Gastroesophageal sphincter (tissue), 4 donors: Measurements from ENCODE around the gene WDR86. TPM values are rescaled to one million over a fixed set of nuclear protein-coding genes. Genes with fewer than 3 reads are reported as not detected.

Source experiments
- ATAC-seq: fragments of 150-250 bp; one replicate; pipeline ENCODE4 v1.9.1; 2016; ENCODE audit warnings: mild to moderate bottlenecking, moderate library complexity
- H3K27ac ChIP-seq, 4 donors: fragments of 200-600 bp; sonication (generic) in 3 of 4; 1 replicate in 3 of 4; 2 replicates in 1 of 4; pipeline ENCODE4 v1.5.1; 2016 to 2019
- H3K27me3 ChIP-seq: fragments of 200-600 bp; sonication (generic); one replicate; pipeline ENCODE4 v1.5.1; 2019
- H3K36me3 ChIP-seq, 2 donors: fragments of 200-600 bp; sonication (generic); one replicate each; pipeline ENCODE4 v1.5.1; 2019; ENCODE audit warnings: control low read depth in 1 of 2
- H3K4me1 ChIP-seq, 3 donors: fragments of 200-600 bp; sonication (generic); 1 replicate in 2 of 3; 2 replicates in 1 of 3; pipeline ENCODE4 v1.5.1; 2016 to 2019; ENCODE audit warnings: control low read depth in 2 of 3
- H3K4me3 ChIP-seq, 2 donors: fragments of 200-600 bp; sonication (generic); one replicate each; pipeline ENCODE4 v1.5.1; 2019; ENCODE audit warnings: mild to moderate bottlenecking in 1 of 2, moderate library complexity in 1 of 2
- H3K9me3 ChIP-seq, 3 donors: fragments of 200-600 bp; sonication (generic); one replicate each; pipeline ENCODE4 v1.5.1; 2017 to 2019; ENCODE audit warnings: control low read depth in 2 of 3
- CTCF ChIP-seq, 4 experiments: fragments of 200-600 bp in 2 of 4; fragments of 450-650 bp in 2 of 4; sonication (generic) in 1 of 4; IDR thresholded peaks; one replicate each; pipeline ENCODE4 v1.5.1; 2017 to 2019; ENCODE audit warnings: antibody characterized with exemption in 4 of 4, mild to moderate bottlenecking in 2 of 4, moderate library complexity in 2 of 4
- EP300 ChIP-seq: sonication (generic); formaldehyde crosslinking; IDR thresholded peaks from one replicate; pipeline ENCODE4 v1.6.1; 2017; ENCODE audit warnings: antibody characterized with exemption, mild to moderate bottlenecking
- POLR2A ChIP-seq, 2 donors: fragments of 450-650 bp; IDR thresholded peaks; one replicate each; pipeline ENCODE4 v1.6.1; 2017; ENCODE audit warnings: antibody characterized with exemption in 2 of 2, mild to moderate bottlenecking in 2 of 2, moderate library complexity in 1 of 2
- POLR2AphosphoS5 ChIP-seq: sonication (generic); formaldehyde crosslinking; IDR thresholded peaks from one replicate; pipeline ENCODE4 v1.6.1; 2017; ENCODE audit warnings: antibody characterized with exemption
- WGBS, 2 donors: methylation state at CpG; one replicate each; pipeline ENCODE4 v1.1.5; 2018; ENCODE audit warnings: low coverage in 1 of 2; 5-methylcytosine and 5-hydroxymethylcytosine counted together
- total RNA-seq, 4 donors: library from RNA; depleted of rRNA; stranded (reverse); fragments of >200 nt; gene quantifications; one replicate each; pipeline ENCODE4 v1.1.0, GENCODE V29; 2016

WDR86 gene
- total RNA-seq, 4 donors from 2014 or later, result 2.6 to 8.2 (median 5.9) TPM

GRCh38 chr7:151439855-151440798 lies 30.3 kb upstream of the WDR86 start, which contains the start of gene CRYGN:
Gene CRYGN (minus strand): TSS chr7:151440141. CDS start chr7:151439917, 224 bp downstream.
- peaks cover 0 to 25% (median 22%) of the 10 kb centered on the region in 3 donors for H3K4me1 ChIP-seq
- no peaks in the 10 kb centered on the region for H3K9me3 ChIP-seq
- H3K4me3 ChIP-seq, result peak within 1 kb of the TSS in 1 of 2 donors; percentile 40
- ATAC-seq, result peak; percentile 11
- no peaks in the 10 kb centered on the region for H3K36me3 ChIP-seq
- H3K27ac ChIP-seq, result peak within 1 kb of the TSS in 2 of 4 donors; percentile 21 to 24
- 25% methylated on average over 2 of the region's 51 CpGs; no CpG with 5 or more reads in 1 of the 2 donors for WGBS, 2 donors
- TF ChIP-seq EP300 (no peak), POLR2AphosphoS5 (no peak), POLR2A (IDR thresholded peaks at IDR 0.05) (no peak), CTCF (IDR thresholded peaks at IDR 0.05) (no peak)
- H3K27me3 ChIP-seq, result peaks cover 26% of the 10 kb centered on the region

GRCh38 chr7:151438864-151439601 lies 29.2 kb upstream of the WDR86 start:
- TF ChIP-seq POLR2A (IDR thresholded peaks at IDR 0.05) (no peak), EP300 (no peak), CTCF (IDR thresholded peaks at IDR 0.05) (no peak), POLR2AphosphoS5 (no peak)
- Histone ChIP-seq H3K4me3 (no peak overlapping the region), H3K4me1 (peaks cover 0 to 25% (median 22%) of the 10 kb centered on the region in 3 donors), H3K9me3 (no peaks in the 10 kb centered on the region), H3K27me3 (peaks cover 26% of the 10 kb centered on the region), H3K27ac (peak overlapping the region in 1 of 4 donors; percentile 21), H3K36me3 (no peaks in the 10 kb centered on the region)
- WGBS, 2 donors, result 94 to 100% methylated on average over 1 to 3 of the region's 17 CpGs
- ATAC-seq, result no peak

- 66% methylated on average over 2 of the region's 23 CpGs; no CpG with 5 or more reads in 1 of the 2 donors for WGBS, 2 donors
- H3K9me3 ChIP-seq, result no peaks in the 10 kb centered on the region
- peak overlapping the region in 1 of 4 donors; percentile 61 for H3K27ac ChIP-seq
- ATAC-seq, result no peak
- peaks cover 0 to 25% (median 22%) of the 10 kb centered on the region in 3 donors for H3K4me1 ChIP-seq
- H3K36me3 ChIP-seq, result no peaks in the 10 kb centered on the region
- no peak for TF ChIP-seq EP300
- TF ChIP-seq POLR2AphosphoS5, result no peak
- TF ChIP-seq POLR2A (IDR thresholded peaks at IDR 0.05), result no peak
- peaks cover 26% of the 10 kb centered on the region for H3K27me3 ChIP-seq
- no peak overlapping the region for H3K4me3 ChIP-seq
Observed at GRCh38 chr7:151437866-151438516, 28.2 kb upstream of the WDR86 start.

- Histone ChIP-seq H3K9me3 (no peaks in the 10 kb centered on the region), H3K4me1 (peaks cover 0 to 25% (median 22%) of the 10 kb centered on the region in 3 donors), H3K4me3 (no peak overlapping the region), H3K36me3 (no peaks in the 10 kb centered on the region), H3K27me3 (peaks cover 26% of the 10 kb centered on the region), H3K27ac (peak overlapping the region in 3 of 4 donors; percentile 6 to 61 (median 45))
- WGBS, 2 donors, result 89 to 100% methylated on average over 3 of the region's 13 CpGs
- no peak for ATAC-seq
- TF ChIP-seq EP300, result no peak
- no peak for TF ChIP-seq POLR2AphosphoS5
- TF ChIP-seq POLR2A (IDR thresholded peaks at IDR 0.05), result no peak
- TF ChIP-seq CTCF (IDR thresholded peaks at IDR 0.05), result no peak
Observed at GRCh38 chr7:151437159-151437553, 27.3 kb upstream of the WDR86 start.
